ENCODE data around the gene SIDT2.
"Not testable (repeated sequence)": the region's sequence is repeated elsewhere in the genome, so short reads cannot be mapped to it uniquely, and the experiment has no call there.

The SIDT2 gene

DNA sequence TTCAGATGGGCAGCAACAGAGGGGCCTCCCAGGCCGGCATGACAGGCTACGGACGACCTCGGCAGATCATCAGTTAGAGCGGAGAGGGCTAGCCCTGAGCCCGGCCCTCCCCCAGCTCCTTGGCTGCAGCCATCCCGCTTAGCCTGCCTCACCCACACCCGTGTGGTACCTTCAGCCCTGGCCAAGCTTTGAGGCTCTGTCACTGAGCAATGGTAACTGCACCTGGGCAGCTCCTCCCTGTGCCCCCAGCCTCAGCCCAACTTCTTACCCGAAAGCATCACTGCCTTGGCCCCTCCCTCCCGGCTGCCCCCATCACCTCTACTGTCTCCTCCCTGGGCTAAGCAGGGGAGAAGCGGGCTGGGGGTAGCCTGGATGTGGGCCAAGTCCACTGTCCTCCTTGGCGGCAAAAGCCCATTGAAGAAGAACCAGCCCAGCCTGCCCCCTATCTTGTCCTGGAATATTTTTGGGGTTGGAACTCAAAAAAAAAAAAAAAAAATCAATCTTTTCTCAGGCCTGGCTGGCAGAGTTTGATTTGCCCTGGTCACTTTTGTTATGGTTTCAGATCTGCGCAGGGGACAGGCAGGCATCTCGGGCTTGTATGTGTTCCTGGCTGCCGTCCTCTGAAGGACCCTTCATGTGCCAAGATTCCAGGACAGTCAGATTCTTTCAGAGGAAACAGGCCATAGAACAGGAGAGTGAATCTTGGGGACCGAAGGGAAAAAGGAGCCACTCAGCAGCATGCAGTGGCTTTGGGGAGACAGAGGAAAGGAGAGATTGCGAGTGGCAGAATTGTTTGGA lies 25.9 kb downstream of the SIDT2 start:
- DNase-seq (ENCODE audit: low spot score): no peak

DNA sequence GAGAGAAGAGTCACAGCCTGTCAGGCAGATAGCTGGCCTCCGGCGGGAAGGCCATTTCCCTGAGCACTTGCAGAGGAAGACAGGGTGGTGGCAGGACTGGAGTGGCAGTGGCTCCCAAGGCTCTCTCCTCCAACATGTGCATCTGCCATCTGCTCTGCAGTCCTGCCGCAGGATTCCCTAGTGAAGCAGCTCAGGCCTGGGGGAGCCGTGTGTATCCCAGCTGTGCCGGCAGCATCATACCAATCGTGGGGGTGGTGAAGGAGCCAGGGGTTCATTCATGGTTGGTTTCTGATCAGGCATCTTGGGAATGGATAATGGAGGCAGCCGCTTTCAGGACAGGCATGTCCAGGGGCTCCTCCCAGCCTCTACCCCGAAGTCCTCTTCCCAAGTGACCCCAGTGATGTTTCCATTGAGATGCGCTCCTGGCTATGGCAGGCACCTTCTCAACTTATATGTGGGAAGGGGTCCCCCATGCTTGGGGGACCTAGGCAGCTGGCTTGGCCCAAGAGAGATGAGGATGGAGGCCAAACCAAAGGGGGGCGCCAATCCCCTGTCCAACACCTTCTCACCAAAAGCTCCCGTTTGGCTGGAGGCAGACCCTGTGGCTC lies 26.8 kb downstream of the SIDT2 start:
- DNase-seq (ENCODE audit: low spot score): no peak

DNA sequence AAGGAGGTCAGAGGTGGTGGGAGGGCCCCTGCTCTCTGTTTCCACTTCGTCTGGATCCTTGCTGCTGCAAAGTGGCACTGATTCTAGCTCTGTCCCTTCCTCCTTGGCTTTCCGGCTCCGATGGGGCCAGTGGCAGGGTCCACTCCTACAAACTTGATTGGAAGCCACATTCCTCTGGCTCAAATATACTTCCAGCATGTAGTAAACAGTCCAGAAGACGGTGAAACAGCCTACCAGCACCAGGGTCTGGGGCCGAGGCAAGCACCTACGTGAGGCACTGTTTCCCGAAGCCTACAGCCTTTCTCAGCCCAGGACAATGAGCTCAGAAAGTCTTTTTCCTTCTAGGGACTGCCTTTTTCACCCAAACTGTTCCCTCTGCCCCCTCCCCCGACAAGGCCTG lies 27.6 kb downstream of the SIDT2 start:
- not testable (repeated sequence) for DNase-seq (ENCODE audit: low spot score)

DNA sequence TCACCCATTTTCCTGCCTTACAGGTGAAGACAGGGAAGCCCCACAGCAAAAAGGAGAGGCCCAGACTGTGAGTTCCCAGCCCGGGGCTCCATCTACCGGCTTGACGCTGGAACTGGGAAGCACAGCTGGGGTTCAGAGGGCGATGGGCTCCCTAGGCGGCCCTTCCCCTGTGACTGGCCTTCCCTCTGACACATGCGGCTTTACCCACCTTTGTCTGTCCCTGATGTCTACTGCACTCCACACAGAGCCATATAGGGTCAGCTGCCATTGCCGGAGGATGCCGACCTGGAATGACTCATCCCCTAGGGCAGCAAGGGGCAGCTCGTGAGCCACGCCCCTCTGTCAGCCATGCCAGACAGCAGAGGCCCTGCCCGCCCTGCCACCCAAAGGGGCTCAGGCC lies 28.3 kb downstream of the SIDT2 start:
- DNase-seq (ENCODE audit: low spot score): not testable (repeated sequence)

DNA sequence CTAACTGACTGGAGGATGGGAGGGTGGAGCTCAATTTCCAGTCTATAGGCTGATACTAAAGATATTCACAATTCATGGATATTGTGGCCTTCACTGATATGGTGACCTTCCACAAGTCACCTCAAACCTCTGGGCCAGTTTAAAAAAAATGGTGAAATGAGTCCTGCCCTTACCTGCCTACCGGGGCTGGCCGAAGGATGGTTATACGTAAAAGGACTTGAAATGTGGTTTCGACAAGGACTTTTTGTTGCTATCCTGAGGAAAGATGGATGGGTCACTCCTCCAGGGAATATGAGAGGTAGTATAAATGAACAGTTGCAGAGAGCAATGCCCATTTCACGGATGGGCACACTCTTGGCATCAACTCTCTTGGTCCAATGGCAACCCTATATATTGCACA lies 28.9 kb downstream of the SIDT2 start:
- not testable (repeated sequence) for DNase-seq (ENCODE audit: low spot score)

DNA sequence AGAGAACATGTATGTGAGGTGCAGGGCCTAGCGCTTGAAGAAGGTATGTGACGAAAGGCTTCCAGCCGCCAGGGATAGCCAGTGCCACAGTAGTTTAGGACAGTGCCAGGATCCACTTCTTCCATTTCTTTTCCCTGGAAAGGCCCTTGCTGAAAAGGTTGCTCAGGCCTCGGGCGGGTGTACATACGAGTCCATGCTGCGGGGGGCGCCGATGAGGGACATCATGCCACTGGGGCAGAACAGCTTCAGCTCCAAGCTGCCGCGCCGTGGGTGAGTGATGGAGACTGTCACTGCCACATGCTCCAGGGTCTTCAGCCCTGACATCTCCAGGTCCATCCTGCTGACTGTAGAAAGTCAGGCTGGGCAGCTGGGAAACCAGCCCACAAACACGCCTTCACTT lies 30.2 kb downstream of the SIDT2 start:
- not testable (repeated sequence) for DNase-seq (ENCODE audit: low spot score)

DNA sequence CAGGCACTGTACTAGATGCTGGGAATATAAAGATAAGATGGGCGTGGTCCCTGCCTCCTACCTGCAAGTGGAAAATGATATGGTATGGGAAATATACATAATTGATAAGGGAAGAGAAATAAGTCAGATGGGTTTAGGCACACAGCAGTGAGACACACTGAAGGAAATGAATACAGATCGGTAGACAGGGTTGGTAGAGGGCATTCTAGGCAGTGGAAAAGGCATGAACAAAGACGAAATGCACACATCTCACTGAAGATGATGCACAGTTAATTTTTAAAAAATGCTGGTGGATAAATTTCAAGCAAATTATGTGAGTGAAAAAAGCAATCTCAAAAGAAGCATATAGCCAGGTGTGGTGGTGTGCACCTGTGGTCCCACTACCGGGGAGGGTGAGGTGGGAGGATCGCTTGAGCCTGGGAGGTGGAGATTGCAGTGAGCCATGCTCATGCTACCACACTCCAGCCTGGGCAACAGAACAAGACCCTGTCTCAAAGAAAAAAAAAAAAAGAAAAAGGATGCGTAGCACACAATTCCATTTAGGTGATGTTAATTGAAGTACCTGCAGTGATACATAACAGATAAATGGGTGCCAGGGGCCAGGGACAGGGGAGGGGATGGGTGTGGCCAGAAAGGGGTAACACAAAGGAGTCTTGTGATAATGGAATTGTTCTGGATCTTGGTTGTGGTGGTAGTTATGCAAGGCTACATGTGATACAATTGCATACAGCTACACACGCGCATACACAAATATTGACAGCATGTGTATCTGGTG lies 31.0 kb downstream of the SIDT2 start:
- not testable (repeated sequence) for DNase-seq (ENCODE audit: low spot score)

DNA sequence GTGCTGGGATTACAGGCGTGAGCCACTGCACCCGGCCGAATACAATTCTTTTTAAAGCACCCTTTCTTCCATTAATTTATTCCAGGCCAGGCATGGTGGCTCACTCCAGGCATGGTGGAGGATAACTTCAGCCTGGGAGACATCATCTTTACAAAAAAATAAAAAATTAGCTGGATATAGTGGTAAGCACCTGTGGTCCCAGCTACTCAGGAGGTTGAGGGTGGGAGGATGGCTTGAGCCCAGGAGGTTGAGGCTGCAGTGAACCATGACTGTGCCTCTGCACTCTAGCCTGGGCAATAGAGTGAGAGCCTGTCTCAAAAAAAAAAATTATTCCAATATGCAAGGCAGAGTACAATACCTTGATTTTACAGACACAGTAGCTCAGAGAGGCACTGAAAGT lies 32.1 kb downstream of the SIDT2 start:
- DNase-seq (ENCODE audit: low spot score): no peak

DNA sequence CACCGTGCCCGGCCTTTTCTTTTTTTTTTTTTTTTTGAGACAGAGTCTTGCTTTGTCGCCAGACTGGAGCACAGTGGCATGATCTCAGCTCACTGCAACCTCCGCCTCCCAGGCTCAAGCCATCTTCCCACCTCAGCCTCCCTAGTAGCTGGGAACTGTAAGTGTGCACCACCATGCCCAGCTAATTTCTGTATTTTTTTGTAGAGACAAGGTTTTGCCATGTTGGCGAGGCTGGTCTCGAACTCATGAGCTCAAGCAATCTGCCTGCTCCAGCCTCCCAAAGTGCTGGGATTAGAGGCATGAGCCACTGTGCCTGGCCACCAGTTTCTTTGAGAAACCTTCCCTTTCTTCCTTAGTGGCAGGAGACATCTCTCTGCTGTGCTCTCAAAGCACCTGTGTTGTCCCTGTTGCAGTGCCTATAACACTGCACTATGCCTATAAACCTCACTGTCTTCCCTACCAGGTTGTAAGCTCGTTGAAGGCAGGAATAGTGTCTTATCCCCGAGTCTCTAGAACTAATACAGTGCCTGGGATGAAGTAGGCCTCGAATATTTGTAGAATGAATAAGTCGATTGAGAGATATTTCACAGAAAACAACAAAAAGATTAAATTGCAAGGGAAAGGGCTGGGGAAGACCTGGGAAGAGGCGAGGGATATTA lies 34.3 kb downstream of the SIDT2 start:
- DNase-seq (ENCODE audit: low spot score): no peak

DNA sequence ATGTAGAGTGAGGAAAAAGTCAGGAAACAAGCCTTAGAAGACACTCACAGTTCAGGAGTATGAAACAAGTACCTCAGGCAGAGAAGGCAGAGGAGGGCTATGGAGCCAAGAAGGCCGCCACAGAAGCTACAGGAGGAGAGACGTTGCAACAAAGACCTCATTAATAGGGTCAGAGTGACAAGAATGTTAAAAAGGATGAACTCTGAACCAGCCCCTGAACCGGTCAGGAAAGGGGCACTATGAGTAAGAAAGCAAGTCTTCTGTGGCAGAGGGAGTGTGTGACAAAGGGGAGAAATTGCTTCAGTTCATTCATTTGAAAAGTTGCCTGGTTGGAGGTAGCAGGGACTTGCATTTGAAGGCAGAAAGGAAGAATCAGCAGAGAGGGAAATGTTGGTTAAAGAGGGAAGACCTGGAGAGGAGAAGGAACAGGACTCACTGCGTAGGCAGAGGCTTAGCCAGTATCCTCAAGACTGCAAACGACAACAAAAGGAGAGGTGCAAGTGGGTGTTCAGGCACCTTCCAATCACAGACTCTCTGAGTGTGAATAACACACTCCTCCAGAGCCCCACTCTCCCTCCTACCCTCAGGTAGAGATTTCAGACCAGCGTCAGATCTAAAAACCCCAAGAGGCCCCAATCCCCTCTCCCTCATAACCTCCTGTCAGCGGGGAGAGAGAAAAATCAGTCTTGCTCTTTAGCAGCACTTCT lies 36.0 kb downstream of the SIDT2 start:
- no peak for DNase-seq (ENCODE audit: low spot score)

DNA sequence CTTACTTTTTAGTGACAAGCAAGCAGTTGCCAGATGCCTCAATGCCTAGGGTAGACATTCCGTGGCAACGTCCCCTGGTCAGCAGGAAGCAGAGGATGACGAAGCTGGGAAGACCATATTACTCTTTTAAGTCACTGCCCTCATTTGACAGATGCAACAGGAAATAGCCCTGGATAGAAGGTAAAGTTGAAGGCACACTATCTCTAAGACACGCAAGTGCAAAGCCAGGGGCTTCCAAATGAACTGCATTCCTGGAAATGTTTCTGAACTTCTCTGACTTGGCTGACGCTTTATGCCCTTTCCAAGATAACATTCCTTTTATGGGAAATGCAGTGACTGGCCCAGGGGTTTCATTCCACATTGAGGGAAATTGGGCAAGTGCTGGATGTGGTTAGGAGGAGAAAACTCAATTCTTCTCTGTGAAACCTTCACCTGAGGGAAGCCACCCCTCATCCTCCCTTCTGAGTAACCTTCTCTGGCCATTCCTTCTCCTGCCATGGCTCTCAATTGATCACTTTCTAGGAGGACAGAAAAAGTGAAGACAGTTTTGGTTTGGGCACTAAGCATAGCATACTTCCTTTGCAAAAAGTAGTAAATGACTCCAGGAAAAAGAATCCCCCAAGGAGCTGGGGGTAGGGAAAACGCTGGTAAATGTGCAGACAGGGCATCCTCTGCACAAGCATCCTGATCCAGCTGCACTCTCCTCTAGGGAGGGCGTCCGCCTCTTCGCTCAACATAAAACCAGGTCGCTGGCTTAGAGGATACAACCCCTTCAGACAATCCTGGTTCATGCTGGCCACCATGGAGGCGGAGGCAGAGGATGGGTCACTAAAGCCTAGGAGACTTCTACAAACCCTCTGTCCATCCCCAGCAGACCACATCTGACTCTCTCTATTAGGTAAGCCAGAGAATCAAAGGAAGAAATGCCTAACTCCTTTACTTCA lies 38.9 kb downstream of the SIDT2 start:
- DNase-seq (ENCODE audit: low spot score): no peak

DNA sequence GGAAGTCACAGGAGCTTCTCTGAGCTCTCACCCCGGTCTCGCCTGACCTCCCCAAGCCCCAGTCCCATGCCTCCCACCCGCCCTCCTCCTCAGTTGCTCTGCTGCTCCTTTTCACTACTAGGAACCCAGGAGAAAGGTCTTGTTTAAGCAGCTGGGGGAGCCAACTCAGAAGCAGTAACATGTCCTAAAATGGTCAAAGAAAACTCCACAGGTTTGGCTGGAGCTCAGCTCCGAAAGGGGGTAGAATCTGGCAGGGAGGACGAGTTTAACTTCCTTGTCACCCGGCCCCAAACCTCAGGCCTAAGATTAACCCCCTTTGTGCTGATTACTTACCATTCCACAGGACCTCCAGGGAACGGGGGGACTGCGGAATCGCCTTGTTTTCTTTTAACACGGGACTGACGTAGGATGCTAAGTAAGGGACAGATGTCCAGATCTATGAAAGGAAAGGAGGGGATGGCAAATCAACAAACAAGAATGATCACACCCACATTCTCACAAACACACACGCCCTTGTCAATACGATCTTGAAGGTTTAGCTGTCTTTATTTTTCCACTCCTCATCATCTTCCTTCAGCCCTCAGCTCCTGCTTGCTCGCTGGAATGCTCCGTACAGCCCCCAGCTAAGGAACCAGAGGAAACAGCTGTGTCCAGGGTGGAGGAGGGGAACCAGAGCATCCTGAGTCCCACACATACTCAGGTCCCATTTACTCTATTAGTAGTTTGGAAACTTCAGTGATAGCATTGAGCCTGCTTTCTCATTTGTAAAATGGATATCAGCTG lies 39.8 kb downstream of the SIDT2 start:
- DNase-seq (ENCODE audit: low spot score): no peak

DNA sequence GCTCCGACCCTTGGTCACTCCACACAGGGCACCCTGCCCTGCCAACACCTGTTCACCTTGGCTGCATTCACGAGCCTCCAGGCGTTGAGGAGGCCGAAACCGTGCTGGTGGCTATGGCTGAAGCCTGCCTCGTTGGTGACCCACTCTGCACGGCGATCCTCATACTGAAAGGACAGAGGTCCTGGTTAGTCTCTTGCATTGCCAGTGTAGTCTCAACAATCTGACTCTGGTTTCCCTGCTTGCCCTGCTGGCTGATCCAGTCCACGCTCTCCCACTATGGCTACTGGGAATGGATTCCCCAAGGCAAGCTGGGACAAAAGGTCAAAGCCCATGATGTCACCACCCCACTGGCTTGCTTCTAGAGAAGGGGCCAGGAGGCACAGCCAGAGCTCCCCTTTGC lies 40.5 kb downstream of the SIDT2 start:
- DNase-seq (ENCODE audit: low spot score): no peak

DNA sequence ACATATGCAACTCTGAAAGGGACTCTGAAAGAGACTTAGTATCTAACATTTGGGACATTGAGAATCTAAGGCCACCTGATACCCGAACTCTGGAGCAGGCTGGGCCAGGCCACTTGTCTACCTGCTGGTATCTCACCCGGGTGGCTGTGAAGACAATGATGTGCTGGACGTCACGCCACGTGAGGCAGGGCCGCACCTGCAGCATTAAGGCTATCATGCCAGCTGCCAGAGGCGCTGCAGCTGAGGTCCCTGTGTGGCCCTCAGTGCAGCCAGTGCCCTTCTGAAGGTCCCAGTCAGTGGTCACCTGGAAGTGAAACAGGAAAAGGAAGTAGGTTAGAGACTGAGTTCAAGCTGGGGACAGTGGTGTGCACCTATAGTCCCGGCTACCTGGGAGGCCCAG lies 40.9 kb downstream of the SIDT2 start:
- no peak for DNase-seq (ENCODE audit: low spot score)

DNA sequence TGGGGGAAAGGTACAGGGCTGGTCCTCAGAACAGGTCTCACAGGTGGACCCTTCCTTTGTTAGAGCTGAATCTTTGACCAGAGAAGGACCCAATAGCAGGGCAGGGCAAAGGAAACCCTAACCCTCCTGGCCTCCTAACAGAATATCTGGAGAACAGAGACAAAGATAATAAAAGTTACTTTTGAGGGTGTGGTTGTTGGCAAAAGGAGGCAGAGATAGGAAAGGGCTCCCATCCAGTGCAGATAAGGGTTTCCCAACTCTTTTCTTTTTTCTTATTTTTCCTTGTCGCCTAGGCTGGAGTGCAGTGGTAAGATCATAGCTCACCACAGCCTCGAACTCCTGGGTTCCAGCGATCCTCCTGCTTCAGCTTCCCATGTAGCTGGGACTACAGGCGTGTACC lies 41.5 kb downstream of the SIDT2 start:
- no peak for DNase-seq (ENCODE audit: low spot score)

DNA sequence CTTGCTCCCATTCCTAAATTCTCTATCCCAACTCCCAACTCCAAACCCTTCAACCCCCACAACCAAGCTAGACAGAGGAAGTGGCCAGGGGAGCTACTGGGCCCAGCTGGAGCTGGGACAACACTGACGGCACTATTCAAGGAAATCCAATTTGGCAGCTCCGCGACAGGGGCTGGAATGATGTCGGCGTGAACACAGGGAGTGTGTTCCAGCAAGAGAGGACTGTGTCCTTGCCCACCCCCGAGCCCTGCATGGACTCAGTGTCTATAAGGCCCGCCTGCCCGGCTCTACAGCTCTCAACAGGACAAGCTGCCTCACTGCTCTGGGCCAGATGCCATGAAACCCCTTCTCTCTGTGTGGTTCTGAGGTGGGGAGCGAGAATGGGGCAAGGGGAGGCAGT lies 42.0 kb downstream of the SIDT2 start:
- no peak for DNase-seq (ENCODE audit: low spot score)

DNA sequence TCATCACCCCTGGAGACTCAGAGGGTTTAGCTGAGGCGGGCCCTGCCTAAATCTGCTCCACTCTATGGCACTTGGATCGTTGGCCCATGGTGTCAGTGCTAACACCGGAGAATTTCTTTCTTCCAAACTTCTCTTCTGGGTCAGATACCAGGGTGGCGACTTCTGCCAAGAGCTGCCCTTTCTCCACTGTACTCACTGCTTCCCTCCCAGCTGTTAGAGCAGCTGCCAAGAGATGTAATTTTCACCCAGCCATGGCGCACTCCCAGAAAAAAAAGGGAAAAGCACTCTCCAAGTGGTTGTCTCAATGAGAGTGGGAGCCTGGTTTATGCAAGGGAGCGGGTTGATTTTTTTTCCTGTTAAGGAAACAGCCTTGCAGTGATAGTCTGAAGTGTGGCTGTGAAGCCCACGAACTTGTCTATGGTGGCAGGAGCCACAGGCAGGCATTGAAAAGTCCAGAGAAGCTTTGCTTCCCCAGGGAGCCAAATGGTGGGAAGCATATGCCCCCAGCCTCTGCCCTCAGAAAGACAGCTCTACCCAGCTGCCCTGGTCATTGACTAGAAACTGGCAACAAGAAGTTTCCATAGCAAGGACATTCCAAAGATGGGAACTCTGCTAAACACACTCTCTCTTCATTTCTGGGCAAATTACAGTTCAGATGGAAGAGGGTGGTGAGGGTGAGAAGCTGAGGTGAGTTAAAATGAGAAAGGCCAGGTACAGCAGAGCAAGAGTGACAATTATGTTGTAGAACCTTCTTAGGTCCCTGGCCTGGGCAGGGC lies 42.6 kb downstream of the SIDT2 start:
- no peak for DNase-seq (ENCODE audit: low spot score)

DNA sequence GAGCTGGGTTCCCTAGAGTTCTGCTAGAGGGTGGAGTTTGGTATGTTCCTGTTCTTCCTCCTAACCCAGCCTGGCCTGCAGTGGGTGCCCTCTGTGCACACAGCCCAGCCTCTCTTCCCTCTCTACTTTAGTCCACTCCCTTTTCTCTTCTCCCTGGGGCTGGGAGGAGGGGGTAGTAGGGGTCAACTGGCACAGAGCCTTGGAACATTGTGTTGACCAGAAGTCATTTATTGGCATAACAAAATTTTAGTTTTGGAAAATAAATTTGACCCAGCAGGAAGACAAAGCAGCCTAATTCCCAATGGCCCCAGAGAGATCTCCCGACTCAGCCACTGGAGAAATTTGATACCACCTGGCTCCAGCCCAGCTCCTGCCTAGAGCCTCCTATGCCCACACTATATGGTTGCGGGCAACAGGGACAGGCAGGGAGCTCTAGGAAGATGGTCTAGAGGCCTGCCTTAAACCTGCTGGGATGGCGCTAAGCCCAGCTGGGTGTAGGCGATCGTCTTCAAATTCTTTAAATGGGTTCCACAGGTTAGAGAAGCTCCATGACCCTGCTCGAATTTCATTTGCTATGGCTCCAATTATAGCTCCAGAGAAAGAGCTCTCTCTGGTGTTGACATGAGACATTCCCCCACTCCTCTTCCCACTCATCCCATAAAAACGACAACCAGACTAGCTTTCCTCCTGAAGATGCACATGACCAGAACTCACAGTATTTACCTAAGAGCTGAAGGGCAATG lies 43.4 kb downstream of the SIDT2 start:
- DNase-seq (ENCODE audit: low spot score): no peak
